ENCODE data around the gene ANKRD17.
A peak's percentile ranks its signal among the peaks of the same experiment; 100 is the strongest.

Gene ANKRD17

GRCh38 chr4:73104695-73105094 lies 153.9 kb downstream of the ANKRD17 start:
- DNase-seq = no peak

GRCh38 chr4:73103799-73104503 lies 154.6 kb downstream of the ANKRD17 start:
- DNase-seq = no peak

GRCh38 chr4:73099143-73099542 lies 159.5 kb downstream of the ANKRD17 start:
- no peak for DNase-seq

DNA sequence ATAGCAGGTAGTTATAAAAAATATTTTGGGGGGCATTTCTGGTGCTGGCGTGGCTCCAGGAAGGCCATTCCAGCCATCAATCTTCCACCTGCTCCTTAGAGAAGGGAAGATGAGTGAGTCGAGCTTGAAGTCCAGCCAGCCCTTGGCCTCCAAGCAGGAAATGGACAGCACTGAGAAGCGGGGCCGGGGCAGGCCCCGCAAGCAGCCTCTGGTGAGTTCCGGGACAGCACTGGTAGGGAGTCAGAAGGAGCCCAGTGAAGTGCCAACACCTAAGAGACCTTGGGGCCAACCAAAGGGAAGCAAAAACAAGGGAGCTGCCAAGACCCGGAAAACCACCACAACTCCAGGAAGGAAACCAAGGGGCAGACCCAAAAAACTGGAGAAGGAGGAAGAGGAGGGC lies 159.9 kb downstream of the ANKRD17 start:
- DNase-seq = no peak

DNA sequence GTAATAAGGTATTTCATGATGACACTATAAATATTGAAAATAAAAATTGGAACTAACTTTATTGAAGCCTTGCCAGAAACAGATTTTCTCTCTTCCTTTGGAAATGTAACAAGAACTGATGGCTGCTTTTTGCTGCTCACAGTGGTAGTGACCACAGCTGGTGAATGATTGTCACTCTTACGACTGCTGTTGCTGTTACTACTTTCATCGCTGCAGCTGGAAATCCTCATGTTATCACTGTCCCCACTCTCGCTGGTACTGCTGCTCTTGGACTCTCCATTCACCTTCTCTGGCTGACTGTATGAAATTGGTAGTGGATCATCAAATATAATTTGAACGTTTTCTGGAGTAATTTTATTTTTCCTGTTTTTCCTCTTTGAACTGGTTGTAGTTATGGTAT lies 160.6 kb downstream of the ANKRD17 start:
- DNase-seq = no peak

GRCh38 chr4:73092868-73093267 lies 165.7 kb downstream of the ANKRD17 start:
- no peak for DNase-seq

DNA sequence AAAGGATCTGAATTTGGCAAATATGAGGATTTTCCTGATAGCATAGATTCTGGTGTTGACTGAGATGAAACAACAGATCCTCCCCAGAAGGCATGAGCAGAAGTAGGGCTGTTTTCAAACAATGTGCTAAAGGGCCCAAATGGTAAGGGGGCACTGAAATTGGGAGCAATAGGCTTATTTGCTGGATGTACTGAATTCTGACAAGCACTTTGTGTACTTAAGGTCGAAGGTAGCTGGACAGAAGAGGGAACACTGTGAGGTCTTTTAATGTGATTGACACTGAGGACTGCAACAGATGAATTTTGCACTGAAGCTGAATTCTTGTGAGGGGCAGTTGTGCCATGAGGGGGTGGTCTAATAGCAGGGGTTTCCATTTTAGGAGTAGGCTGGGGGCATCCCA lies 167.9 kb downstream of the ANKRD17 start:
- no peak for DNase-seq

GRCh38 chr4:73087871-73088270 lies 170.7 kb downstream of the ANKRD17 start:
- DNase-seq = no peak

DNA sequence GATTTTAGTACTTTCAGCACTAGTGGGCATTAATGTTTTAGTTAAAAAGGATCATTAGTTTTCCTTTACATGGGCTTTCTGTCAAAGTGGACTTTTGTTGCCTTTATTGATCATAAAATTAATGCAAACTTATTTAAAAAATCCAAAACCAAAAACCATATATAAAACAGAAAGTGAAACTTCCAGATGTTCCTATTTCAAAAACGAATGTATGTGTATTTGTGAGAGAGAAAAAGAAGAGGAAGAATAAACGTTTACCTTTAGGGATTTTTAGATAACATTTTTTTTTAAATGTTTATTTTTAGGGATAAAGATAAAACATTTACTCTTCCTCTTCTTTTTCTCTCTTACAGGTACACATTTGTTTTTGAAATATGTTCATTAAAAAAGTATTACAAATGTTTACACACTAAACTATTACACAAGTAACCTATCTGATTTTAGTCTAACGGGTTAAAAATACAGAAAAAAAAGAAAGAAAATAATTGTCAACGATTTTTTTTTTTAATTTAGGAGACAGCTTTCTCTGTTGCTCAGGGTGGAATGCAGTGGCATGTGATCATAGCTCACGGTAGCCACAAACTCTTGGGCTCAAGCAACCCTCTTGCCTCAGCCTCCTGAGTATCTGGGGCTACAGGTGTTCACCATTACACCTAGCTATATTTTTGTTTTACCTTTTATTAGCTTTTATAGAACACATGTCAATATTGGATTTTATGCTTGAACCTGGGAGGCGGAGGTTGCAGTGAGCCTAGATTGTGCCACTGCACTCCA lies 172.3 kb downstream of the ANKRD17 start:
- DNase-seq = no peak

DNA sequence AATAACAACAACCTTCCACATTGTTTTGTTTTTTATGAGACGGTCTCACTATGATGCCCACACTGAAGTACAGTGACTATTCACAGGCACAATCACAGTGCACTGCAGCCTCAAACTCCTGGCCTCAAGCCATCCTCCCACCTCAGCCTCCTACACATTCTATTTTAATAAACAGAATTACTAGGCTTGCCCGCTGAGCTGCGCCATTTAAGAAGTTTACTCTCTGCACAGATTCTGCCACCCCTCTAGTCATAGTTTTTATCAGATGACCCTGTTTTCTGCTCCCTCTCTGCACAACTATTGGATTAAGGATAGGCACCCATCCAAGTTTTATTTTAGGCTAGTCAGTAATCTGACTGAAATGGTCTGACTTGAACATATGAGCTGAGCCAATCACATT lies 177.8 kb downstream of the ANKRD17 start:
- DNase-seq = no peak

- DNase-seq = no peak
Measured at GRCh38 chr4:73075832-73076231, 182.8 kb downstream of the ANKRD17 start.

DNA sequence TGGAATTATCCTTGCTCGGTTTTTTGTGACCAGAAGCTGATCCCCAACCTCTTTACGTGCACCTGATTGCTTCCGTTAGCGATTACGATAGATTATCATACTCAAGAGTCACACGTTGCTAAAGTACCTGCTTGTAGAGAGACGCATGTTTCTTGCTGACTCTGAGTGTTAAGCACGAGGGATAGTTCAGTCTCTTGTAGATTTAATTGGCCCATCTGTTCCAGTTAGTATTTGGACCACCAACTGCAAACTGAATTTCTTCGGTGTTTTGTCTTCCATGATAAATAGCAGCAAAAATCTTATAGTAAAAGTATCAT lies 188.6 kb downstream of the ANKRD17 start:
- DNase-seq = peak; percentile 84

DNA sequence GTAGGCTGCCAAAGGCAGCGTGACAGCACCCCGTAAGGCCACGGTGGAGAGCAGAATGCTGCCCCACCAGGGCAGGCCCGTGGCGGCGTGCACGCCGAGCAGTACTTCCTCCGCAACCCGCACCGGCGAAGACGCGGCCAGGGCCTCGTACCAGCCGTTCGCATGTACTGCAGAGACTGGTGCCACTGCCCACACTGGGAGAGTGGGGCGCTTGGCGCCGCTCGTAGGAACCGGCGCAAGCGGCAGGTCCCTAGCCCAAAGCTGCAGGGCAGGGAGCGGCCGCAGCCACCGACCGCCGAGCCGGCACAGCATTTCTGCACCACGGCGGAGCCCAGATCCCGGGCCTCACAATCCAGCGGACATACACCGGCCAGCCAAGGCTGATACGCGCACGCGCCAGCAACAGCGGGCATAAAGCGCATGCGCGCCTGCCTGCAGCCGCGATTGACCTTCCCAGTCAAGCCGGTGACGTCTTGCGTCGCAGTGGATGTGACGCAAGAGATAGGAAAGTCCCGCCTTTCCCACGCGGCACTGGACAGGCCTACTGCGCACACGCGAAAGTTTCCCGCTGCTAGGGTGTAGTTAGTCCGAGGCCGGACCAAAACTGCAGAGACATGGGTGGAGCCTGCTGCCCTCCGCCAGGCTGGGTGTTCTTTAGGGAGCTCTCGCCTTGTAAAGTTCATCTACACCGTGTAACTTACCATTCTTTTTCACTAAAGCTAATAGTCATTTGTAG lies 189.1 kb downstream of the ANKRD17 start, which contains the start of gene COX18:
Gene COX18, minus strand, starts transcription at position 379 of the 736 bp plus-strand sequence. Its CDS starts 67 bp downstream, at position 312.
- peak; percentile 91 for DNase-seq

DNA sequence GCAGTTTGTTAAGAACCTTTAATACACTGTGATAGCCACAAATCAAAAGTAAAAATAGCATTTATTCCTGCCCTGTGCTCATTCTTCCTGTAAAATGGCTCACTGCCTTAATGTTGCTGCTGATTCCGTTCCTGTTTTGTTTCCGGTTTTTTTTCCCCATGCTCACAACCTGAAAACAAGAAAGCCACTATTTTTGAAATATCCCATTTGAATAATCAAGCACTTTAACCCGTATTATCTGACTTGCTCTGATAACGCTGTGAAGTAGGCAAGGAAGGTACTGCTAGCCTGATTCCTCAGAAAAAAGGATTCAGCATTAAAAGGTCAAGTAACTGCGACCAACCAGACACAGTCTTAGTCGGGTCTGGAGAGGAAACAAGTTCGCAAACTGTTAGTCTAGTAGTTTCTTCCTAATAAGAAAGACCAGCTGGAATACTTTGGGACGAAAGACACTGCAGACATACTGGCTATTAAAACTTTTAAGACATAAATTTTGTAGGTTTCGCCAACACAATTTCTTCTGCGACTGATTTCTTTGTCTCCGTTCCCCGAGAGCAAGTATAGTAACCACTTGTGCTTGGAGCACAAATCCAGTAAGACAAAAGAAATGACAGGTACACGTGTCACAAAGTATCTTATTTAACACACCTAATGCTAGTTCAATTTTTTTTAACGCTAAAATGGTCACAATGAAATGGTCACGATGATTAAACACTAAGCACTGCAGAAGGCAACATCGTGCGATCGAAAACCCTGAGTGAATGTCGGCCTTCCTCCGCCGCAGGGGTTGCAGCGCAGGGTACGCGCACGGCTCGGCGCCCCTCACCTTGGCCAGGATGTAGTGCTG lies 189.9 kb downstream of the ANKRD17 start:
- DNase-seq = peak; percentile 48

GRCh38 chr4:73067971-73068394 lies 190.6 kb downstream of the ANKRD17 start:
- no peak for DNase-seq

GRCh38 chr4:73066928-73067327 lies 191.7 kb downstream of the ANKRD17 start:
- no peak for DNase-seq

- DNase-seq = no peak
Measured at GRCh38 chr4:73066445-73066844, 192.2 kb downstream of the ANKRD17 start.

DNA sequence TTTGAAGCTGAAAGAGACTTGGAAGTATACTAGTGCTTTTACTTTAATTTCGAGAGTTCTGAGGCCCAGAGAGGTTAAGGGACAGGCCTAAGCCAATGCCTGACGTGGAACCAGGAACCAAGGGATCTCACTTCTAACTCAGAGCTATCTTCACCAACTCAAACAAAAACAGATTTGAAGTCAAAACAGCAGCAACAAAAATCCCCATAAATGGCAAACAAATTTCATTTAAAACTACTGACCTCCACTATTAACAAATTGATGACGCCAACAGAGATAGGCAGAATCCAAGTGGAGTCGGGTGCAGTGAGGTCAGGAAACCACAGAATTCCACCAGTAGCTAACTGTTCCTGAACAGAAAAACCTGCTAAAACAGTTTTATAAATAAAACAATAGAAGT lies 194.1 kb downstream of the ANKRD17 start:
- no peak for DNase-seq

DNA sequence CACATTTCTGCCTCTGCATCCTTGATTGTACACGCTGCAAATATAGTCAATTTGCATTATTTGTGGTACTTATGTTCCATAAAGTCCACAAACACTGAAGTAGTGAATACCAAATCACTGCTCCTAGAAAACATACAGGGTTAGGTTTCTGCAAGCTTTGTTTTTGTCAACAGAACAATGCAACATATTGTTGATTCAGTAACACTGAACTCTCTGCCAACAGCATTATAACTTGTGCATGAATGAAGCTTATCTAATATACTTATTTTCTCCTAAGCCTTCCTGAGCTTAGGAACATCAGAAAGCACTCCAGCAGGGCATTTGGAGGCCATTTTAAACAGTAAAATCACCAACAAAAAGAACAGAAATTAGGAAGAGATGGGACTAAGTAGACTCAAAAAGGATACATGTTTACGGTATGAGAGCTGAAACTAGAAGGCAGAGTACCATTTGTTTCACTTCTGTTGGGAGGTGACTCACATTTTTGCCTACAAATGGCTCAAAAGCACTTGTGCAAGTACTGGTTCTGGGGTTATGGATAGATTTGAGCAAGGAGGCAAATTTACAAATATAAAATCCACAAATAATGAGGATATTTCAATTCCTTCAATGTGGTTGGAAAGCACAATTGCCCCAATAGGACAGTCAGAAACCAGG lies 203.2 kb downstream of the ANKRD17 start:
- no peak for DNase-seq

- no peak for DNase-seq
Measured at GRCh38 chr4:73053974-73054480, 204.6 kb downstream of the ANKRD17 start.

DNA sequence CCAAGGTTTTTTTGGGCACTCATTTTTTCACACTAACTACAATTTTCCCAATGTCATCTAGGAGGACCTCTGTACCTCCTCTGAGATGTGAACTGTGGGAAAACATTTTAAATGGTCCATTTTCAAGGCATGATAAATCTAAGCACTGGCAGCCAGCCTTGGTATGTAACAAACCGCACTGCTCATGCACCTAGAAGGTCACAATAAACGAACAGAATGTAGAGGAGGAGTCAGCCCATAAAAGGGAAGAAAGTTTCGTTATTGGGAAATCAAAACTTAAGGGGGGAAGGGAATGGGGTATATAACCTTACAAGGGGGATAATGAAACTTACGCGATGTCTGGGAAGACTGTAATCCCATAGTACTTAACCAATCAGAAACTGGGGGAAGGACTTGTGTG lies 205.5 kb downstream of the ANKRD17 start:
- no peak for DNase-seq

DNA sequence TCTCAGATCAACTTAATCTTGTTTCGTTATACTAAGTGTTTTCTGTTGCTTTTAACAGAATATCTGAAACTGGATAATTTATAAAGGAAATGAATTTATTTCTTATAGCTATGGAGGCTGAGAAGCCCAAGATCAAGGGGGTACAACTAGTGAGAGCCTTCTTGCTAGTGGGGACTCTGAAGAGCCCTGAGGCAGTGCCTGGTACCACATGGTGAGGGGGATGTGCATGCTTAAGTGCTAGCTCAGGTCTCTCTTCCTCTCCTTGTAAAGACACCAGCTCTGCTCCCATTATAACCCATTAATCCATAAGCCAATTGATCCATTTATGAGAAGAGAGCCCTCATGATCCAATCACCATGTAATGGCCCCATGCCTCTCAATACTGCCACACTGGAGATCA lies 207.0 kb downstream of the ANKRD17 start:
- no peak for DNase-seq
